ENCODE measurements around the gene CCNB2. TPM values are rescaled to one million over a fixed set of nuclear protein-coding genes. Genes with fewer than 3 reads are reported as not detected.

The CCNB2 gene
- total and polyA plus RNA-seq, 4 donors, result 1.5 to 5.1 (median 2.2) TPM

DNA sequence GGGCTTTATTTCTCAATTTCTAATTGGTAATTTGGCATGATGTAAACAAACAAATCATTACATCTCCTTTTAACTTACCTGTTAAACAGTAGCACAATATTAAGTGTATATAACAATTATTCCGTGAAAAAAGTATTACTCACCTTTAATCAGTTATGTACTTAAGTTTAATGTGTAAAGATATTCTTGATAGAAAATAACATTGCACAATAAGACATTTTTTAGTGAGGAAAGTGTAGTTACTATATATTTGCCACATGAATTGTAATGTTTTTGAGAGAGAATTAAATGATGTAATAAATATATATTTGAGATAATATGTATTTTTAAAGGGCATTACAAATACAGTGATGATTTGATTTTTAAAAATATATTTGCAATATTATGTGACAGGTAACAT is 10.9 kb upstream of the CCNB2 start:
- no peak overlapping the region for H3K27ac ChIP-seq (ENCODE audit: low read depth in 1 of 2, low read length in 1 of 2)
- WGBS, 2 donors, result 89 to 93% methylated on average over 1 of the region's 1 CpG
- H3K9ac ChIP-seq (ENCODE audit: insufficient read depth in 1 of 2, low read length in 2 of 2), result no peak overlapping the region
- H3K4me3 ChIP-seq, result no peak overlapping the region
- no peaks in the 10 kb centered on the region for H3K9me3 ChIP-seq (ENCODE audit: control insufficient read depth in 4 of 4, insufficient read depth in 3 of 4, low read length in 3 of 4)
- no peak for ATAC-seq (ENCODE audit: insufficient read depth, low FRiP score)
- H3K27me3 ChIP-seq (ENCODE audit: control insufficient read depth in 3 of 3, insufficient read depth in 3 of 3, low read length in 2 of 3), result no peaks in the 10 kb centered on the region
- H3K4me1 ChIP-seq (ENCODE audit: control insufficient read depth in 5 of 5, insufficient read depth in 5 of 5, low read length in 5 of 5), result no peaks in the 10 kb centered on the region
- DNase-seq, result no peak
- TF ChIP-seq, protein P1, sequence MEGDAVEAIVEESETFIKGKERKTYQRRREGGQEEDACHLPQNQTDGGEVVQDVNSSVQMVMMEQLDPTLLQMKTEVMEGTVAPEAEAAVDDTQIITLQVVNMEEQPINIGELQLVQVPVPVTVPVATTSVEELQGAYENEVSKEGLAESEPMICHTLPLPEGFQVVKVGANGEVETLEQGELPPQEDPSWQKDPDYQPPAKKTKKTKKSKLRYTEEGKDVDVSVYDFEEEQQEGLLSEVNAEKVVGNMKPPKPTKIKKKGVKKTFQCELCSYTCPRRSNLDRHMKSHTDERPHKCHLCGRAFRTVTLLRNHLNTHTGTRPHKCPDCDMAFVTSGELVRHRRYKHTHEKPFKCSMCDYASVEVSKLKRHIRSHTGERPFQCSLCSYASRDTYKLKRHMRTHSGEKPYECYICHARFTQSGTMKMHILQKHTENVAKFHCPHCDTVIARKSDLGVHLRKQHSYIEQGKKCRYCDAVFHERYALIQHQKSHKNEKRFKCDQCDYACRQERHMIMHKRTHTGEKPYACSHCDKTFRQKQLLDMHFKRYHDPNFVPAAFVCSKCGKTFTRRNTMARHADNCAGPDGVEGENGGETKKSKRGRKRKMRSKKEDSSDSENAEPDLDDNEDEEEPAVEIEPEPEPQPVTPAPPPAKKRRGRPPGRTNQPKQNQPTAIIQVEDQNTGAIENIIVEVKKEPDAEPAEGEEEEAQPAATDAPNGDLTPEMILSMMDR (IDR thresholded peaks at IDR 0.05; ENCODE audit: control extremely low read depth, extremely low read depth), result no peak
- peaks cover 16 to 44% (median 23%) of the 10 kb centered on the region in 4 donors for H3K36me3 ChIP-seq (ENCODE audit: control insufficient read depth in 4 of 4, insufficient read depth in 4 of 4, low read length in 4 of 4)

DNA sequence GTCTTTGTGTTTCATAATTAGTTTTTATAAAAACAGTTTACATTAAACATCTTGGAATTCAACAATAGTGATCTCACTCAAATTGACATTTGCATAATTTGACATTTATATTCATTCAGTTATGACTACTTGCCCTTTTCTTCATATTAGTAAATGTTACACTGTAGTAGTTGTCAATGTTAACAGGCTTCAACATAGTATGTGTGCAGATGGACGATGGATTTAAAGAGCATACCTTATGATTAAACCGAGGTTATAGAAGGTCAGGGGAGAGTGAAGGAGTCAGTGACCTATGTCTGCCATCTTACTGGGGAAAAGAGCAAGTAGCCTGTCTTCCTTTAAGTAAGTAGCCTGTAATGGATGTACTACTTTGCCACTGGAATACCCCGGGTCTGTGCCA is 8.5 kb upstream of the CCNB2 start:
- 93 to 97% methylated on average over 3 of the region's 3 CpGs for WGBS, 2 donors
- TF ChIP-seq, protein P1 (IDR thresholded peaks at IDR 0.05; ENCODE audit: control extremely low read depth, extremely low read depth), result no peak
- Histone ChIP-seq H3K27me3 (ENCODE audit: control insufficient read depth in 3 of 3, insufficient read depth in 3 of 3, low read length in 2 of 3) (no peaks in the 10 kb centered on the region), H3K9me3 (ENCODE audit: control insufficient read depth in 4 of 4, insufficient read depth in 3 of 4, low read length in 3 of 4) (no peaks in the 10 kb centered on the region), H3K36me3 (ENCODE audit: control insufficient read depth in 4 of 4, insufficient read depth in 4 of 4, low read length in 4 of 4) (peaks cover 17 to 35% (median 22%) of the 10 kb centered on the region in 4 donors), H3K27ac (ENCODE audit: low read depth in 1 of 2, low read length in 1 of 2) (no peak overlapping the region), H3K4me3 (no peak overlapping the region), H3K4me1 (ENCODE audit: control insufficient read depth in 5 of 5, insufficient read depth in 5 of 5, low read length in 5 of 5) (no peaks in the 10 kb centered on the region), H3K9ac (ENCODE audit: insufficient read depth in 1 of 2, low read length in 2 of 2) (no peak overlapping the region)
- no peak for ATAC-seq (ENCODE audit: insufficient read depth, low FRiP score)
- DNase-seq, result no peak

DNA sequence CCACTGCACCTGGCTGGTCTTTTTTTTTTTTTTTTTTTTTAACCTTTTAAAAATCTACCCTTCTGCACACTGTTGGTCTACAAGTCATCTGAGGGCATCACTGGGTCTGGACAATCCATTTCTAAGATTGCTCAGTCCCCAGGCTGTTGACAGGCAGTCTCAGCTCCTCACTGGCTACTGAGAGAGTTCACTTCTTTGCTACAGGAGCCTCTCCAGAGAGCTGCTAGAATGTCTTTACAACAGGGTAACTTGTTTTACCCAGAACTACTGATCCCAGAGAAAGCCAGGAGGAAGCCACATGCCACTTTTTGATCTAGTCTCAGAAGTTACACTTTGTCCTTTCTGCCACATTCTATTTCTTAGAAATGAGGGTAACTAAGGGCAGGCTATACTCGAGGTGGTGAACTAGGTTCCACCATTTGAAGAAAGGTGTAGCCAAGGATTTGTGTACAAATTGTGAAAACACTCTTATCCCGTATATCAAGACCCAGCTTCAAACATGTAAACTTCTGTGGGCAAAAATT is 5.7 kb upstream of the CCNB2 start:
- no peak overlapping the region for H3K9ac ChIP-seq (ENCODE audit: insufficient read depth in 1 of 2, low read length in 2 of 2)
- no peaks in the 10 kb centered on the region for H3K4me1 ChIP-seq (ENCODE audit: control insufficient read depth in 5 of 5, insufficient read depth in 5 of 5, low read length in 5 of 5)
- TF ChIP-seq, protein P1 (IDR thresholded peaks at IDR 0.05; ENCODE audit: control extremely low read depth, extremely low read depth), result no peak
- H3K27ac ChIP-seq (ENCODE audit: low read depth in 1 of 2, low read length in 1 of 2), result no peak overlapping the region
- peaks cover 4 to 15% (median 9%) of the 10 kb centered on the region in 4 donors for H3K36me3 ChIP-seq (ENCODE audit: control insufficient read depth in 4 of 4, insufficient read depth in 4 of 4, low read length in 4 of 4)
- no peaks in the 10 kb centered on the region for H3K27me3 ChIP-seq (ENCODE audit: control insufficient read depth in 3 of 3, insufficient read depth in 3 of 3, low read length in 2 of 3)
- no peak for ATAC-seq (ENCODE audit: insufficient read depth, low FRiP score)
- 59 to 84% methylated on average over 2 of the region's 2 CpGs for WGBS, 2 donors
- DNase-seq, result no peak
- H3K4me3 ChIP-seq, result no peak overlapping the region
- no peaks in the 10 kb centered on the region for H3K9me3 ChIP-seq (ENCODE audit: control insufficient read depth in 4 of 4, insufficient read depth in 3 of 4, low read length in 3 of 4)

DNA sequence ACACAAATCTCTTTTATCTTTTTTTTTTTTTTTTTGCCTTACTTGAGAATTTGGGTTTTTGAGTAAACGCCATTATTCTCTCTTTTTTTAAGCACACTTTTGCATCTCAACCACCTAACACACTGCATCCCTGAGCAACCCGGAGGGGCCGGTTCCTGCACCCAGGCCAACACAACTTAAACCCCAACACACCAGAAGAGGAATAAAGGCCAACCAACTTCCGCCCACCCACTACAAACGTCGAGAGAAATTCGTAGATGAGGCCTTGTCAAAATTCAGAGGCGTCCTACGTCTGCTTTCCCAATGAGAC is 389 bp upstream of the CCNB2 start:
- WGBS, 2 donors, result 4% methylated on average over 9 of the region's 9 CpGs

More for the DNA sequence above, 389 bp upstream of the CCNB2 start:
- no peaks in the 10 kb centered on the region for H3K27me3 ChIP-seq (ENCODE audit: control insufficient read depth in 3 of 3, insufficient read depth in 3 of 3, low read length in 2 of 3)
- TF ChIP-seq, protein P1 (IDR thresholded peaks at IDR 0.05; ENCODE audit: control extremely low read depth, extremely low read depth), result no peak
- peak overlapping the region; percentile 48 to 82 for H3K9ac ChIP-seq (ENCODE audit: insufficient read depth in 1 of 2, low read length in 2 of 2)
- H3K9me3 ChIP-seq (ENCODE audit: control insufficient read depth in 4 of 4, insufficient read depth in 3 of 4, low read length in 3 of 4), result no peaks in the 10 kb centered on the region
- peaks cover 0 to 8% (median 2%) of the 10 kb centered on the region in 4 donors for H3K36me3 ChIP-seq (ENCODE audit: control insufficient read depth in 4 of 4, insufficient read depth in 4 of 4, low read length in 4 of 4)
- ATAC-seq (ENCODE audit: insufficient read depth, low FRiP score) (peak; percentile 42), DNase-seq (no peak)
- peaks cover 0 to 13% (median 0%) of the 10 kb centered on the region in 5 donors for H3K4me1 ChIP-seq (ENCODE audit: control insufficient read depth in 5 of 5, insufficient read depth in 5 of 5, low read length in 5 of 5)
- H3K27ac ChIP-seq (ENCODE audit: low read depth in 1 of 2, low read length in 1 of 2), result peak overlapping the region; percentile 1 to 64
- H3K4me3 ChIP-seq, result peak overlapping the region; percentile 28
